ENCODE data around the gene GMCL2. TPM values are rescaled to one million over a fixed set of nuclear protein-coding genes. Genes with fewer than 3 reads are reported as not detected.

Gene GMCL2
- total RNA-seq, 1 donor from 2014 or later, result not detected

GRCh38 chr5:178221853-178222252 is 34.7 kb upstream of the GMCL2 start:
- no peak for DNase-seq (ENCODE audit: low spot score)

DNA sequence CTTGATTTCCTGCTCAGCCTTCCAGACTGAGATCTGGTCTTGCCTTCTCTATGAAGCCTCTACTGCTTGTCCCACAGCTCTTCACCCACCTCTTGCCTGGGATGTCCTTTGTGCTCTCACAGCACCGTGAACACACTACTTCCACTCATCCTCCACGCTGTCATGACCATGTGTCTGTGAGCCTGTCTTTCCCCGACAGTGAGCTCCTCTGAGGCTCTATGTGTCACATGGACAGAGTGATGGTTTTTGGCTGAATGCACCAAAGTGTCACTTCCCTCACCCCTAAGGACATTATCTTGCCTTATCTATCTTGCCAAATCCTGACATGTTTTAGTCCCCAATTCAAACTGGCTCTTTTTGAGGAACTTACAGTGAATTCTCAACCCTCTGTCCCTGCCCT is 34.1 kb upstream of the GMCL2 start:
- no peak for DNase-seq (ENCODE audit: low spot score)

- DNase-seq (ENCODE audit: low spot score), result no peak
These were observed 31.7 kb upstream of the GMCL2 start for GRCh38 chr5:178218827-178219226.

- no peak for DNase-seq (ENCODE audit: low spot score)
These were observed 31.1 kb upstream of the GMCL2 start for GRCh38 chr5:178218237-178218776.

GRCh38 chr5:178216779-178217178 is 29.6 kb upstream of the GMCL2 start:
- no peak for DNase-seq (ENCODE audit: low spot score)

- no peak for DNase-seq (ENCODE audit: low spot score)
These were observed 28.9 kb upstream of the GMCL2 start for GRCh38 chr5:178216088-178216534.

- DNase-seq (ENCODE audit: low spot score), result no peak
These were observed 28.3 kb upstream of the GMCL2 start for GRCh38 chr5:178215280-178216002.

- DNase-seq (ENCODE audit: low spot score), result no peak
These were observed 27.1 kb upstream of the GMCL2 start for GRCh38 chr5:178214160-178214803.

DNA sequence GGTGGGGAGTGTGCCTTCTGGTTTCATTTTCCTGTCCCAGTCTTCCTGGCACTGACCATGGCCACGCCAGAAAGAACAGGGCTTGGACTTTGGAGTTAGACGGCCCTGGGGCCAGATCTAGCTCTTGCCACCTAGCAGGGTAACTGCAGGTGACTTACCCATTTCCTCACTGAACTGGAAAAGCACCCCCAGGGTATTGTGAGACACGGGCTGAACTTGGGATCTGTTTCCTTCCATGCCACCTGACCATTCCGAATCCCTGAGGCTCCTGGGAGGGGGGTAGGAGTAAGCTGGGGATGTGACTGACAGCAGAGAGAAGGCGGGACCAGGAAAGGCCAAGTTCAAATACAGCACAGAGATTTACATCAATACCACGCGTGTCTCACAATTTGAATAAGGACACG is 26.6 kb upstream of the GMCL2 start:
- no peak for DNase-seq (ENCODE audit: low spot score)

GRCh38 chr5:178213003-178213461 is 25.9 kb upstream of the GMCL2 start:
- DNase-seq (ENCODE audit: low spot score), result no peak

DNA sequence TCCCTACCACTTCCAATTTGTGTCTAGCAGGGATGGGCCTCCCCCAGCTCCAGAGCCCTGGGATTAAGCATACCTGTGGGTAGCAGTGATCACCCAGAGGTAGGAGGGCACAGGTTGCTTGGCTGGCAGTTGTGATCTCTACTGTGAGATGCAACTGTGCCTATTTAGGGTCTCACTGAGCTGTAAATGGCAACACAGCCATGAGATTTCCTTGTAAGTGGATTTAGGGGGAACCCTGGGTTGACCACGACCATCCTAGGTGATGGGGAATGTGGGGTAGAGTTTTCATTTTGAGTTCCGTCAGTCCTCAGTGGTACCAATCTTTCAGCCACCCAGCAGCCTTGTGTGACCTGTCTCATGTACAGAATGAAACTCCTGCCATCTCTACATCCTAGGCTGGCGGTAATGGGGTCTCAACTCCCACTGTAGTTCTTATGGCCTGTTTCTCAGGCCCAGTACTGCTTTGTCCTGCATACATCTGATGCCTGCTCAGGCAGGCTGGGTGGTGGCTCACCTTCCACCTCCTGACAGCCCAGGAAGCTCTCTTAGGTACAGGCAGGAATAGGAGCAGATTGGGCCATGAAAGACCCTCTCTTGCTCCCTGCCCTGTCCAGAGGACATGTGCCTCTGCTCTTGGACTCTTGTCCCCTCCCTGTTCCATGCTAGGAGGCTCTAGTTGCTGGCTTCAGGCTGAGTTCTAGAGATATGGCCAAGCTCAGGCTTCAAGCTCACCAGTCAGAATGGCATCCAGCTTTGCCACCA is 25.3 kb upstream of the GMCL2 start:
- DNase-seq (ENCODE audit: low spot score), result no peak

DNA sequence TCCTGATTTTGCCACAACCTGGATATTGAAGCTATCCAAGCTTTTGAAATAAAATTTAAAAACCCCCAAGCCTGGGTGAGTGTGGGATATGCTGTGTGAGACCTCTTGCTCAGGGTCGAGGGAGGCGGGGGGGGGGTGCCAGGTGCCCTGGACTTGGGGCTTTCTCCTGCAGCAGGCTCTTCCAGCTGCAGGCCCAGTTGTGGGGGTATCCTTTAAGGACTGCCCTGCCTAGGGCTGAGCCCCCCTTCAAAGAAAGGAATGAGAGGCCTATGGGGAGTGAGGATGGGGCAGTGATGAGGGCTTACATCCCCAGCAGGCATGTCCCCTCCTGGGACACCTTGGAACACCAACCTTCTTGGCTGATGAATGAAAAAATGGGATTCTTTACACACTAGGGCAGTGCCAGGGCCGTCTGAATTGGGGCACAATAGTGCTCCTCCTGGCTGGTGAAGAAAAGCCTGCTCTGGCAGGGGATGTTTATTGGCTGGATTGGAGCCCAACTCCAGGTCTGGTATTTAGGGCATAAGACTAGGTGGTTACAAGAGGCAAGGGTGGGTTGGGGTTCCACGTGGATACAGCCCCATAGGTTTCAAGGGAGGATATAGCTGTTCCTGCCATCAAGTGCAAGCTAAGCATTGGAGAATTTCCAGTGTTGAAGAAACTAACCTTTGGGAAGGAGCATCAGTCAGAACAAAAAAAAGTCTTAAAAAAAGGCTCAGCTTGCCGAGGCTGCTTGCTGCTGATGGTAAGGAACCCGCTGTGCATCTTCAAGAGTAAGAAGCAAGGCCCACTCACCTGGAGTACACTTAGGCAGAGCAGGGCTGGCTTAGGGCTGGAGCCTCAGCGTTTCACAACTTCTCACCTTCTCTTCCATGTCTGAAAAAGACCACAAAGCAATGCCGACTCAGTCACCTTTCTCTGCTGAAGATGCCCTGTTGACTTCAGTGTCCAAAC is 24.2 kb upstream of the GMCL2 start:
- DNase-seq (ENCODE audit: low spot score), result no peak

GRCh38 chr5:178210686-178211085 is 23.5 kb upstream of the GMCL2 start:
- DNase-seq (ENCODE audit: low spot score), result no peak

- DNase-seq (ENCODE audit: low spot score), result no peak
These were observed 22.9 kb upstream of the GMCL2 start for GRCh38 chr5:178210073-178210535.

- no peak for DNase-seq (ENCODE audit: low spot score)
These were observed 22.3 kb upstream of the GMCL2 start for GRCh38 chr5:178209334-178210072.

DNA sequence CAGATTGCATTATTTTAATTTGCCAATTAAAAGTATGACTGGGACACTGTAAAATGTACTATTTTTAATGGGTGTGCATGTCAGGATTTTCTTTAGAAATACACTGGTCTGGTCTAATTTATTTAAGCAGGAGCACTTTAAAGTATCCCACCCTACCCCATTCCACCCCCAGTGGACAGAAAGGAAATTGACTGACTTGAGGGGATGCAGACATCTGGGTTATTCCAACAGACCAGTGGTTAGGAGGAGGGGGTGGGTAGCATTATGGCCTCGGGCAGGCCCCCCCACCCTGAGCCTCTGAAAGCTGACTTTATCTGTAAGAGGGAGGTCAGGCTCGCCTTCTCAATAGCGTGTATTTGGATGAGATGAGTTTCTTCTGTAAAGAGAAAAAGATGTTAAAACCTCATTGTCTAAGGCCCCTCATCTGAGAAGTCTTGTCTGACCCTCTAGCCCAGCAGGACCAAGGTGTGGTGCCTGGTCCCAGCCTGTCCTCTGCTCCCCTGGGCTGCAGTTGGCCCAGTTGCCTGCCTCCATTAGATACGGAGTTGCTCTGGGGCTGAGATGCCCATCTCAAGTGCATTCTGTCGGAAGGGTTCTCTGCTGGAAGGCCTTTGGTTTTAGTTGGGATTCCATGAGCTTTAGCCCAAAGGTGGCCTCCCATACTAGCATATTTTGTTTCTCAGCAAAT is 21.5 kb upstream of the GMCL2 start:
- no peak for DNase-seq (ENCODE audit: low spot score)

GRCh38 chr5:178207917-178208280 is 20.7 kb upstream of the GMCL2 start:
- DNase-seq (ENCODE audit: low spot score), result no peak

- no peak for DNase-seq (ENCODE audit: low spot score)
These were observed 20.2 kb upstream of the GMCL2 start for GRCh38 chr5:178207183-178207916.
